Osteoblast (primary cell): ENCODE data around the gene IST1. TPM values are rescaled to one million over a fixed set of nuclear protein-coding genes. Genes with fewer than 3 reads are reported as not detected.

Source experiments
- DNase-seq: peaks from one replicate; pipeline ENCODE4 v3.0.0; 2011; ENCODE audit warnings: low spot score, mixed read lengths; ENCODE audit not compliant: insufficient read length; ENCODE audit errors: missing footprints
- H2AFZ ChIP-seq: 2 replicates; pipeline ENCODE4 v1.6.0; 2011; ENCODE audit warnings: mild to moderate bottlenecking, low read length
- H3K27ac ChIP-seq: 2 replicates; pipeline ENCODE4 v1.5.1; 2011; ENCODE audit warnings: mild to moderate bottlenecking, low read depth, low read length, moderate library complexity
- H3K27me3 ChIP-seq: 2 replicates; pipeline ENCODE4 v1.6.0; 2012; ENCODE audit warnings: mild to moderate bottlenecking, control low read depth, inconsistent platforms, low read length, moderate library complexity; ENCODE audit not compliant: insufficient read depth
- H3K36me3 ChIP-seq: 2 replicates; pipeline ENCODE4 v1.5.1; 2011; ENCODE audit warnings: mild to moderate bottlenecking, low read length, control low read depth, moderate library complexity; ENCODE audit not compliant: insufficient read depth
- H3K4me1 ChIP-seq: 2 replicates; pipeline ENCODE4 v1.5.1; 2011; ENCODE audit warnings: mild to moderate bottlenecking, low read length, control low read depth, moderate library complexity; ENCODE audit not compliant: insufficient read depth
- H3K4me2 ChIP-seq: 2 replicates; pipeline ENCODE4 v1.6.0; 2011; ENCODE audit warnings: mild to moderate bottlenecking, low read length; ENCODE audit not compliant: insufficient read depth
- H3K4me3 ChIP-seq: fragments of 200-600 bp; sonication (generic); 3 replicates; pipeline ENCODE4 v1.5.1; 2012; ENCODE audit warnings: mild to moderate bottlenecking, low read length, inconsistent platforms; ENCODE audit not compliant: insufficient read depth
- H3K79me2 ChIP-seq: 2 replicates; pipeline ENCODE4 v1.6.0; 2012; ENCODE audit warnings: mild to moderate bottlenecking, low read length, control low read depth, inconsistent platforms; ENCODE audit not compliant: insufficient read depth
- H3K9me3 ChIP-seq: 2 replicates; pipeline ENCODE4 v1.5.1; 2011; ENCODE audit warnings: low read depth, low read length, control low read depth
- H4K20me1 ChIP-seq: 2 replicates; pipeline ENCODE4 v1.6.0; 2012; ENCODE audit warnings: mild to moderate bottlenecking, low read length, control low read depth; ENCODE audit not compliant: insufficient read depth
- CTCF ChIP-seq: IDR thresholded peaks from 2 replicates; pipeline ENCODE4 v1.5.1; 2011; ENCODE audit warnings: mild to moderate bottlenecking, low read depth, low read length, moderate library complexity; ENCODE audit errors: extremely low read depth
- total RNA-seq: library from RNA; depleted of rRNA; stranded (reverse); fragments of >200 nt; gene quantifications from 2 replicates; pipeline ENCODE4 v1.2.3, GENCODE V29; 2012

Gene IST1
- total RNA-seq, 1 donor, result 229 TPM

- Histone ChIP-seq H3K4me3 (no peak overlapping the region), H3K9me3 (no peaks in the 10 kb centered on the region), H3K4me2 (no peak overlapping the region), H2AFZ (no peak overlapping the region), H3K36me3 (peaks cover 19% of the 10 kb centered on the region), H4K20me1 (no peaks in the 10 kb centered on the region), H3K79me2 (no peaks in the 10 kb centered on the region), H3K27ac (no peak overlapping the region), H3K4me1 (no peaks in the 10 kb centered on the region), H3K27me3 (no peaks in the 10 kb centered on the region)
- TF ChIP-seq CTCF, result no peak
- DNase-seq, result no peak
These were observed 26.2 kb upstream of the IST1 start for GRCh38 chr16:71869089-71869488.

- Histone ChIP-seq H3K79me2 (no peaks in the 10 kb centered on the region), H3K27me3 (no peaks in the 10 kb centered on the region), H3K27ac (no peak overlapping the region), H3K36me3 (peaks cover 8% of the 10 kb centered on the region), H4K20me1 (no peaks in the 10 kb centered on the region), H3K4me1 (no peaks in the 10 kb centered on the region), H3K4me3 (no peak overlapping the region), H3K9me3 (no peaks in the 10 kb centered on the region), H3K4me2 (no peak overlapping the region), H2AFZ (no peak overlapping the region)
- no peak for TF ChIP-seq CTCF
- DNase-seq, result no peak
These were observed 24.5 kb upstream of the IST1 start for GRCh38 chr16:71870818-71871217.

- H3K79me2 ChIP-seq, result no peaks in the 10 kb centered on the region
- H3K4me2 ChIP-seq, result no peak overlapping the region
- no peak overlapping the region for H2AFZ ChIP-seq
- no peaks in the 10 kb centered on the region for H3K9me3 ChIP-seq
- no peaks in the 10 kb centered on the region for H3K4me1 ChIP-seq
- no peak overlapping the region for H3K4me3 ChIP-seq
- no peak for TF ChIP-seq CTCF
- no peaks in the 10 kb centered on the region for H3K27me3 ChIP-seq
- no peaks in the 10 kb centered on the region for H4K20me1 ChIP-seq
- H3K36me3 ChIP-seq, result peaks cover 4% of the 10 kb centered on the region
- H3K27ac ChIP-seq, result no peak overlapping the region
- no peak for DNase-seq
These were observed 22.1 kb upstream of the IST1 start for GRCh38 chr16:71873199-71873598.

- no peaks in the 10 kb centered on the region for H4K20me1 ChIP-seq
- H3K27ac ChIP-seq, result no peak overlapping the region
- H3K4me3 ChIP-seq, result no peak overlapping the region
- peaks cover 18% of the 10 kb centered on the region for H3K36me3 ChIP-seq
- H3K9me3 ChIP-seq, result no peaks in the 10 kb centered on the region
- no peak overlapping the region for H3K4me2 ChIP-seq
- no peak overlapping the region for H2AFZ ChIP-seq
- no peaks in the 10 kb centered on the region for H3K79me2 ChIP-seq
- peaks cover 10% of the 10 kb centered on the region for H3K4me1 ChIP-seq
- TF ChIP-seq CTCF, result no peak
- DNase-seq, result no peak
- no peaks in the 10 kb centered on the region for H3K27me3 ChIP-seq
These were observed 16.4 kb upstream of the IST1 start for GRCh38 chr16:71878911-71879310.
